ENCODE measurements around the gene KLRC2. TPM values are rescaled to one million over a fixed set of nuclear protein-coding genes. Genes with fewer than 3 reads are reported as not detected.
"Not testable (repeated sequence)": the region's sequence is repeated elsewhere in the genome, so short reads cannot be mapped to it uniquely, and the experiment has no call there.

The KLRC2 gene
- total and polyA plus RNA-seq, 12 donors, result 0.69 to 3.8 TPM; not detected in 10

GRCh38 chr12:10404798-10405197, 31.0 kb downstream of the KLRC2 start:
- Histone ChIP-seq H3K27me3 (no peaks in the 10 kb centered on the region), H3K27ac (no peak overlapping the region), H3K36me3 (replicated peaks in 1 of 2) (no peaks in the 10 kb centered on the region), H3K9me3 (replicated peaks in 1 of 3) (no peaks in the 10 kb centered on the region), H3K4me3 (no peak overlapping the region), H3K4me1 (replicated peaks in 1 of 2) (no peaks in the 10 kb centered on the region)
- intact Hi-C loops (cut with DNase I), result no loop called here
- DNase-seq, result no peak
- TF ChIP-seq POLR2A (IDR thresholded peaks at IDR 0.05), result no peak
- TF ChIP-seq CTCF (IDR thresholded peaks at IDR 0.05), result no peak

GRCh38 chr12:10400829-10401228, 35.0 kb downstream of the KLRC2 start:
- H3K4me1 ChIP-seq (replicated peaks in 1 of 2), result no peaks in the 10 kb centered on the region
- no peak overlapping the region for H3K27ac ChIP-seq
- intact Hi-C loops (cut with DNase I), result no loop called here
- H3K27me3 ChIP-seq, result peaks cover 3% of the 10 kb centered on the region
- TF ChIP-seq POLR2A (IDR thresholded peaks at IDR 0.05), result no peak
- no peak for TF ChIP-seq CTCF (IDR thresholded peaks at IDR 0.05)
- DNase-seq, result no peak
- no peaks in the 10 kb centered on the region for H3K36me3 ChIP-seq (replicated peaks in 1 of 2)
- no peak overlapping the region for H3K4me3 ChIP-seq
- H3K9me3 ChIP-seq (replicated peaks in 1 of 3), result no peaks in the 10 kb centered on the region

- Histone ChIP-seq H3K9me3 (replicated peaks in 1 of 3) (no peaks in the 10 kb centered on the region), H3K27ac (no peak overlapping the region), H3K36me3 (replicated peaks in 1 of 2) (no peaks in the 10 kb centered on the region), H3K4me3 (no peak overlapping the region), H3K4me1 (replicated peaks in 1 of 2) (no peaks in the 10 kb centered on the region), H3K27me3 (peaks cover 3% of the 10 kb centered on the region)
- 77 to 90% (median 89%) methylated on average over 2 of the region's 2 CpGs for WGBS, 4 donors
- TF ChIP-seq POLR2A (IDR thresholded peaks at IDR 0.05) (no peak), CTCF (IDR thresholded peaks at IDR 0.05) (no peak)
- intact Hi-C loops (cut with DNase I), result no loop called here
- DNase-seq, result no peak
Observed at GRCh38 chr12:10398168-10398567, 37.6 kb downstream of the KLRC2 start.

DNA sequence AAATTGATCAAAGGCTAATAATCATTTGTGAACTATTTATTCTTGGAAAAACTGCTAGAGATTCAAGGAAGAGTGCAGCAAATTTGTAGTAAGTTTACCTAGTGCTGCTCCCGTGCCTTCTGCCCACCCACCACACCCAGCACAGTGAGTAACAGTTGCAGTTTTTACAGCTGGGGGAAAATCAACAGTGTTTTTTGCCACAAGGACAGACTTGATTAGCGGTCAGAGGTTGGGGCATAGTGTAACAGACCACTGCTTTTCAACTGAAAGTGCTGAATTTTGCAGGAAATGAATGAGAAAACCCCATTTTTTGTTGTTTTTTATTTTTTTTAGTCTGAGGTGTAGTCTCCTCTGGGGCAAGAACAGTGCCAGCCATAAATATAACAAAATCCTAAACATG, 38.5 kb downstream of the KLRC2 start:
- WGBS, 4 donors, result 43 to 87% (median 69%) methylated on average over 2 of the region's 2 CpGs
- intact Hi-C loops (cut with DNase I), result no loop called here
- no peaks in the 10 kb centered on the region for H3K4me1 ChIP-seq (replicated peaks in 1 of 2)
- H3K27me3 ChIP-seq, result peaks cover 3% of the 10 kb centered on the region
- TF ChIP-seq CTCF (IDR thresholded peaks at IDR 0.05) (no peak), POLR2A (IDR thresholded peaks at IDR 0.05) (no peak)
- no peak for DNase-seq
- no peaks in the 10 kb centered on the region for H3K36me3 ChIP-seq (replicated peaks in 1 of 2)
- H3K9me3 ChIP-seq (replicated peaks in 1 of 3), result no peaks in the 10 kb centered on the region
- no peak overlapping the region for H3K27ac ChIP-seq
- H3K4me3 ChIP-seq, result no peak overlapping the region

DNA sequence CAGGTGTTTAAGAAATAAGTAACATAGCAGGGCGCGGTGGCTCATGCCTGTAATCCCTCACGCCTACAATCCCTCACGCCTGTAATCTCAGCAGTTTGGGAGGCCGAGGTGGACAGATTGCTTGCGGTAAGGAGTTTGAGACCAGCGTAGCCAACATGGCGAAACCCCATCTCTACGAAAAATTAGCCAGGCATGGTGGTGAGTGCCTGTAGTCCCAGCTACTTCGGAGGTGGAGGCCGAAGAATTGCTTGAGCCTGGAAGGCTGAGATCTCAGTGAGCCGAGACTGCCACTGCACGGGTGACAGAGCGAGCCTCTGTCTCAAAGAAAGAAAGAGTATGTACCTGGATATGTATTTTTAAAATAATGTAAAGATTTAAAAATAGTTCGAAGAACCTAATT, 39.6 kb downstream of the KLRC2 start:
- H3K27me3 ChIP-seq; H3K9me3 ChIP-seq (replicated peaks in 1 of 3); H3K4me3 ChIP-seq; H3K36me3 ChIP-seq (replicated peaks in 1 of 2); intact Hi-C loops (cut with DNase I); H3K4me1 ChIP-seq (replicated peaks in 1 of 2); H3K27ac ChIP-seq; DNase-seq: not testable (repeated sequence)
- 85 to 91% (median 89%) methylated on average over 15 of the region's 15 CpGs for WGBS, 4 donors
